ENCODE results near the gene MERTK. TPM values are rescaled to one million over a fixed set of nuclear protein-coding genes. Genes with fewer than 3 reads are reported as not detected.

MERTK gene
- total RNA-seq, 1 experiment from 2014 or later, result 39.2 TPM

DNA sequence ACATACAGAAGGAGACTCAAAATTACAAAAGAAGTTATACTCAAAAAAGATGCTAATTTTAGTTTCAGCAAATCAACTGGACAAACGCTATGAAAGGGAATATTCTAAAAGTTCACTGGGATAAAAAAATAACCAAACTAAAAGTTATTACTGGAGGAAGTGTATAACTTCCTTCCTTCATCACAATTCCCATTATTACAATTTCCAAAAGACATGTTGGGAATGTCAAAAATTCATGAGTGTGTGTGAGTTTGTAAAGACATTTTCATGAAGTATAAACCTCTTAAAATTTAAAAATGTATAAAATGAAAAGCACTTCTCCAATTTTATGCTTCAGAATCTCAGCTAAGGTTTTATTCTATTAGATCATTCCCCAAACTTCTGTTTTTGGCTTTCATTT lies 67.8 kb downstream of the MERTK start:
- TF ChIP-seq, protein P1, sequence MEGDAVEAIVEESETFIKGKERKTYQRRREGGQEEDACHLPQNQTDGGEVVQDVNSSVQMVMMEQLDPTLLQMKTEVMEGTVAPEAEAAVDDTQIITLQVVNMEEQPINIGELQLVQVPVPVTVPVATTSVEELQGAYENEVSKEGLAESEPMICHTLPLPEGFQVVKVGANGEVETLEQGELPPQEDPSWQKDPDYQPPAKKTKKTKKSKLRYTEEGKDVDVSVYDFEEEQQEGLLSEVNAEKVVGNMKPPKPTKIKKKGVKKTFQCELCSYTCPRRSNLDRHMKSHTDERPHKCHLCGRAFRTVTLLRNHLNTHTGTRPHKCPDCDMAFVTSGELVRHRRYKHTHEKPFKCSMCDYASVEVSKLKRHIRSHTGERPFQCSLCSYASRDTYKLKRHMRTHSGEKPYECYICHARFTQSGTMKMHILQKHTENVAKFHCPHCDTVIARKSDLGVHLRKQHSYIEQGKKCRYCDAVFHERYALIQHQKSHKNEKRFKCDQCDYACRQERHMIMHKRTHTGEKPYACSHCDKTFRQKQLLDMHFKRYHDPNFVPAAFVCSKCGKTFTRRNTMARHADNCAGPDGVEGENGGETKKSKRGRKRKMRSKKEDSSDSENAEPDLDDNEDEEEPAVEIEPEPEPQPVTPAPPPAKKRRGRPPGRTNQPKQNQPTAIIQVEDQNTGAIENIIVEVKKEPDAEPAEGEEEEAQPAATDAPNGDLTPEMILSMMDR (IDR thresholded peaks at IDR 0.05; ENCODE audit: insufficient read depth in 1 of 2, low read depth in 1 of 2, low read length in 1 of 2, severe bottlenecking in 1 of 2, unreplicated experiment in 1 of 2), result no peak

DNA sequence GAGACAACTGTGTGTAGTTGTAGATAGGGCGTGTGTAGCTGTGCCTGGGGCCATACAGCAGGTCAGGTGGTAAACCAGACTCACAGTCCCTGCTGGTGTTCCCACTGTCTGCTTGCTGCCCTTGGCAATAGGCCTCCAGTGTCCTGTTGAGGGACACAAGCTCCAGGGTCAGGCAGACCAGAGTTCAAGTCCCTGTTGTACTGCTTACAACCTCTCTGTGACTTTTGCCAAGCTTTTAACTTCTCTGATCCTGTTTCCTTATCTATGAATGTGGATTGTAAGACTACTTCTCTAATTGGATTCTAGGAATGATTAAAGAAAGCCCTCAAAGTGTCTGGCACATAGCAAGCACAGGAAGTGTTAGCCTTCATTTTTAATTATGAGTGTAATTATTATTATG lies 68.6 kb downstream of the MERTK start:
- Histone ChIP-seq H3K4me1 (peaks cover 11% of the 10 kb centered on the region), H3K4me3 (ENCODE audit: low read depth, low read length) (no peak overlapping the region), H3K36me3 (ENCODE audit: control insufficient read depth, insufficient read depth, low read length) (no peaks in the 10 kb centered on the region), H3K9me3 (no peaks in the 10 kb centered on the region), H3K27me3 (replicated peaks; ENCODE audit: control insufficient read depth, insufficient read depth, low read length) (no peaks in the 10 kb centered on the region)
- Mint-ChIP-seq H3K9me3 (ENCODE audit: unreplicated experiment) (no peaks in the 10 kb centered on the region), H3K4me3 (ENCODE audit: unreplicated experiment) (no peak overlapping the region), H3K36me3 (ENCODE audit: insufficient read depth, unreplicated experiment) (peaks cover 59% of the 10 kb centered on the region), H3K4me1 (ENCODE audit: low read depth, unreplicated experiment) (peaks cover 18% of the 10 kb centered on the region), H3K27me3 (ENCODE audit: insufficient read depth, unreplicated experiment) (no peaks in the 10 kb centered on the region), H3K27ac (ENCODE audit: unreplicated experiment) (peak overlapping the region; percentile 12)
- POLR2A ChIA-PET, result no interaction called here
- BruUV-seq (replicated peaks), result no TSS peak
- TF ChIP-seq, protein P1 (IDR thresholded peaks at IDR 0.05; ENCODE audit: insufficient read depth in 1 of 2, low read depth in 1 of 2, low read length in 1 of 2, severe bottlenecking in 1 of 2, unreplicated experiment in 1 of 2), result no peak
- intact Hi-C loops (cut with micrococcal nuclease; ENCODE audit: unreplicated experiment), result no loop called here
- DNase-seq, result no peak
- CTCF ChIA-PET, result interaction anchor here (0.7 kb wide), 1 partner anchor 20 kb away, joined by 6 read pairs; no protein-coding TSS in a partner anchor

More for the DNA sequence above, 67.8 kb downstream of the MERTK start:
- Mint-ChIP-seq H3K36me3 (ENCODE audit: insufficient read depth, unreplicated experiment) (peaks cover 59% of the 10 kb centered on the region), H3K4me1 (ENCODE audit: low read depth, unreplicated experiment) (peaks cover 12% of the 10 kb centered on the region), H3K27ac (ENCODE audit: unreplicated experiment) (no peak overlapping the region), H3K9me3 (ENCODE audit: unreplicated experiment) (no peaks in the 10 kb centered on the region), H3K27me3 (ENCODE audit: insufficient read depth, unreplicated experiment) (no peaks in the 10 kb centered on the region), H3K4me3 (ENCODE audit: unreplicated experiment) (no peak overlapping the region)
- ChIA-PET CTCF (no interaction called here), POLR2A (no interaction called here)
- BruUV-seq (replicated peaks), result TSS peak; percentile 16
- Histone ChIP-seq H3K4me3 (ENCODE audit: low read depth, low read length) (no peak overlapping the region), H3K27me3 (replicated peaks; ENCODE audit: control insufficient read depth, insufficient read depth, low read length) (no peaks in the 10 kb centered on the region), H3K36me3 (ENCODE audit: control insufficient read depth, insufficient read depth, low read length) (no peaks in the 10 kb centered on the region), H3K9me3 (no peaks in the 10 kb centered on the region), H3K4me1 (peaks cover 11% of the 10 kb centered on the region)
- intact Hi-C loops (cut with micrococcal nuclease; ENCODE audit: unreplicated experiment), result no loop called here
- DNase-seq, result no peak

DNA sequence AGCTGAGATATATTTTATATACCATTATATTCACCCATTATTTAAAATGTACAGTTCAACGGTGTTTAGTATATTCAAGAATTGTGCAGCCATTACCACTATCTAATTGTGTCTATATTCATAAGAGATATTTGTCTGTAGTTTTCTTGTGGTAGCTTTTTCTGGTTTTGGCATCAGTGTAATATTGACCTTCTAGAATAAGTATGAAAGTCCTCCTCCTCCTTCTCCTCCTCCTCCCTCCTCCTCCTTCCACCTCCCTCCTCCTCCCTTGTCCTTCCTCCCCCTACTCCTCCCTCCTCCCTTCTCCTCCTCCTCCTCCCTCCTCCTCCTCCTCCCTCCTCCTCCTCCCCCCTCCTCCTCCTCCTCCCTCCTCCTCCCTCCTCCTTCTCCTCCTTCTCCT lies 72.0 kb downstream of the MERTK start:
- Mint-ChIP-seq H3K4me3 (ENCODE audit: unreplicated experiment) (no peak overlapping the region), H3K27me3 (ENCODE audit: insufficient read depth, unreplicated experiment) (no peaks in the 10 kb centered on the region), H3K27ac (ENCODE audit: unreplicated experiment) (no peak overlapping the region), H3K4me1 (ENCODE audit: low read depth, unreplicated experiment) (peaks cover 26% of the 10 kb centered on the region), H3K36me3 (ENCODE audit: insufficient read depth, unreplicated experiment) (peaks cover 50% of the 10 kb centered on the region), H3K9me3 (ENCODE audit: unreplicated experiment) (no peaks in the 10 kb centered on the region)
- ChIA-PET POLR2A (no interaction called here), CTCF (interaction anchor here (0.6 to 1.6 kb wide), 2 partner anchors 9 to 72 kb away, joined by 3 to 10 read pairs; partner anchors contain the start of gene MERTK)
- no peak overlapping the region for H3K4me3 ChIP-seq (ENCODE audit: low read depth, low read length)
- peaks cover 19% of the 10 kb centered on the region for H3K4me1 ChIP-seq
- no peaks in the 10 kb centered on the region for H3K36me3 ChIP-seq (ENCODE audit: control insufficient read depth, insufficient read depth, low read length)
- DNase-seq, result no peak
- intact Hi-C loops (cut with micrococcal nuclease; ENCODE audit: unreplicated experiment), result no loop called here
- no peaks in the 10 kb centered on the region for H3K27me3 ChIP-seq (replicated peaks; ENCODE audit: control insufficient read depth, insufficient read depth, low read length)
- BruUV-seq (replicated peaks), result no TSS peak
- H3K9me3 ChIP-seq, result no peaks in the 10 kb centered on the region
- TF ChIP-seq, protein P1 (IDR thresholded peaks at IDR 0.05; ENCODE audit: insufficient read depth in 1 of 2, low read depth in 1 of 2, low read length in 1 of 2, severe bottlenecking in 1 of 2, unreplicated experiment in 1 of 2), result no peak

Data from Caco-2 (cell line).